Measurements from ENCODE around the gene MUC6.
"Not testable (repeated sequence)": the region's sequence is repeated elsewhere in the genome, so short reads cannot be mapped to it uniquely, and the experiment has no call there.

MUC6 gene

DNA sequence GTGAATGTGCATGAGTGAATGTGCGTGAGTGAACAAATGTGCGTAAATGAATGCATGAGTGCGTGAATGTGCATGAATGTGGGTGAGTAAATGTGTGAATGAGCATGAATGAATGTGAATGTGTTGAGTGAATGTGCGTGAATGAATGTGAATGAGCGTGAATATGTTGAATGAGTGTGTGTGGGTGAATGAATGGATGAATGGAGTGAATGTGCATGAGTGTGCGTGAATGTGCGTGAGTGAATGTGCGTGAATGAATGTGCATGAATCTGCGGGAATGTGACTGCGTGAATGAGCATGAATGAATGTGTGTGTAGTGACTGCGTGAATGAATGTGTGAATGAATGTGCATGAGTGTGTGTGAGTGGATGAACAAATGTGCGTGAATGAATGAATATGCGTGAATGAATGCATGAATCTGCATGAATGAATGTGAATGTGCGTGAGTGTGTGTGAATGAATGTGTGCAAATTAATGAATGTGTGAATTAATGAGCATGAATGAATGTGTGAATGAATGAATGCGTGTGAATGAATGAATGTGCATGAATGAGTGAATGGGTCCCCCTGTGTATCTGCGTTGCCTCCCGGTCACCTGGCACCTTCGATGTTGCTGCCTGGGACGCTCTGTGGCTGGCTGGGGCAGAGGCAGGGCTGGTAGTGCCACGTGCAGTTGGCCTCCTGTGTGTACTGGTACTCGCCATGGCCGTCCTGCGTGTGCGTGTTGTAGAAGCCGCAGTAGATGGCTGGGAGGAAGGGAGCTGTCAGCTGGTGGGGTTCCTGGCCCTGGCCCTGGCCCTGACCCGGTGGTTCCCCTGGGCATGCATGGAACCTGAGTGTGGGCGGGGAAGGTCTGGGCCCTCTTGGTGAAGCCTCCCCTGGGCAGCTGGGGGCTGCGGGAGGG, 13.4 kb downstream of the MUC6 start:
- no peak for DNase-seq

DNA sequence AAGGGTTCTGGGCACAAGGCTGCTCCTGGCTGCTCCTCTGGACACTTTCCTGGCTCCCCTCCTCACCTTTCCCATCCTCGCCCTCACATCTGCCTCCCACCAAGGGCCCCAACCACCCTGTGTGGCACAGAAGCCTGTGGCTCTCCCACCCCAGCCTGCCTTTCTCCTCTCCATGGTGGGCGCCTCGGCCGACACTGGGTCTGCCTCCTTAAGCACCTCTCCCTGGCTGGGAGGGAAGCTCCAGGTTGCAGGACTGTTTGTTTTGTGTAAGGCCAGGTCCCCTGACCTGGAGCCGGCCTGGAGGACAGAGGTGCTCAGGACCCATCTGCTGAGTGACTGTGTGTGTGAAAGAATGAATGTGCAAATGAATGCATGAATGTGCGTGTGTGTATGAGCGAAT, 14.1 kb downstream of the MUC6 start:
- DNase-seq, result no peak

DNA sequence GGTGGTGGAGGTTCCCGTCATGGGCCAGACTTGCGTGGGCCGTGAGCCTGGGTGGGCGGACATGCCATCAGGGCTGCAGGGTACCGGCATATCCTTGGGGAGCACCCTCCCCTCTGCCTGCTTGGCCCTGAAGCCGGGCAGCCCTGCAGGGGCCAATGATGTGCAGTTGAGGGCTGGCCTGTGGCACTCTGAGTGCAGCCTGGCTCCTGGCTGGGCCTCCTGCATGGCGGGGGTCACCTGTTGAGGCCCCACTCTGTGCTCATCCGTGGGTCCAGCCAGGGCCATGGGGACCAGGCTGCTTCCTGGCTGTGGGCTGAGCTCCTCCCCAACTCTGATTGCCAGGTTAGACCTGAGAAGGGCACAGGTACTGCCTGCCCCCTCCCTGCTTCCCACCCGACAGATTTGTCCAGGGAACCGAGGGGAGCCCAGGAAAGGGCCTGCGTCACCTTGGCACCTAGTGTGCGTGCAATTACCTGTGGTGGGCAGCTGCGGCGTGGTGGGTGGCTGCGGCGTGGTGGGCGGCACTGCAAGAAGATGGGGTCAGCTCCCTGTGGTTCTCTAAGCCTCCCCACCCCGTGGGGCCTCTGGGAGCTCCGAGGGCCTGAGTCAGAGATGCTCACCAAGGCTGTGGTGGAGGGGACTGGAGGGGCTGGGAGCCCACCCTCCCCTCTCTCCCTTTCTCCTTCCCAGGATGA, 16.2 kb downstream of the MUC6 start:
- no peak for DNase-seq

DNA sequence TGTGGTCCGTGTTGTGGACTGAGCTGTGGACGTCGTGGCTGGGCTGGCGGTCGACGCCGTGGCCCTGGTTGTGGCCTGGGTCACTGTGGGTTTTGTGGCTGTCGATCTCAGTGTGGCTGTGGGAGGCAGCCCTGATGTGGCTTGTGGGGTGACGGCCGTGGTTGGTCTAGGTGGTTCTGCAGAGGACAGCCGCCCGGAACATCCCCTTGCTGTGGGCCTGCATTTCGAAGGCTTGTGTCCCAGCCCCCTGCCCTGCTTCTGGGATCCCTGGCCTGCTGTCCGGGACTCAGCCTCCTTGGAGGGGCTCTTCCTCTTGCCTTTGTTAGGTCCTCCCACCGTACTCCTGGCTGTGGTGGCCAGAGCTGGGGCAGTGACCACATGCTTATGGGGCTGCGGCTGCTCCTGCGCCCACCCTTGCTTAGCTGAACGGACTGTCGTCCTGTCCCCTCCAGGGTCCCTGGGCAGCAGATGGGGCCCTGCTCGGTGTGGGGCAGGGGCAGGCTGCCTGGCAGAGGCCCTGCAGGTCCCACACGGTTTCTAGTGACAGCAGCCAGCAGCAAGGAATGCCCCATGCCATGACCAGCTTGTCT, 17.1 kb downstream of the MUC6 start:
- no peak for DNase-seq

DNA sequence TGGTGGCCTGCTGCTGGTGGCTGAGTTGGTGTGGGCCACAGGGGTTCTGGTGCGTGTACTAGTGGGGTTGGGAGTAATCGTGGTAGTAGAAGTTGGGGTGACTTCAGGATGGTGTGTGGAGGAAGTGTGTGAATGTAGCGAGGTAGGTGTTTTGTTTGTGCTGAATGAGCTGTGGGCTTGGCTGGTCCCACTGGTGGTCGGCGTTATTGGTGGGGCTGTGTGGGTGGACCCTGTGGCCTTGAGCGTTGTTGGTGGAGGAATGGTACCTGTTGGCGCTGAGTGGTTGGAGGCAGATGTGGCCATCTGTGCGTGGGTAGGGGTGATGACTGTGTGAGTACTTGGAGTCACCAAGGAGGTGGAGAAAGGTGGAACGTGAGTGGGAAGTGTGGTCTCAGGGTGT, 18.4 kb downstream of the MUC6 start:
- no peak for DNase-seq

DNA sequence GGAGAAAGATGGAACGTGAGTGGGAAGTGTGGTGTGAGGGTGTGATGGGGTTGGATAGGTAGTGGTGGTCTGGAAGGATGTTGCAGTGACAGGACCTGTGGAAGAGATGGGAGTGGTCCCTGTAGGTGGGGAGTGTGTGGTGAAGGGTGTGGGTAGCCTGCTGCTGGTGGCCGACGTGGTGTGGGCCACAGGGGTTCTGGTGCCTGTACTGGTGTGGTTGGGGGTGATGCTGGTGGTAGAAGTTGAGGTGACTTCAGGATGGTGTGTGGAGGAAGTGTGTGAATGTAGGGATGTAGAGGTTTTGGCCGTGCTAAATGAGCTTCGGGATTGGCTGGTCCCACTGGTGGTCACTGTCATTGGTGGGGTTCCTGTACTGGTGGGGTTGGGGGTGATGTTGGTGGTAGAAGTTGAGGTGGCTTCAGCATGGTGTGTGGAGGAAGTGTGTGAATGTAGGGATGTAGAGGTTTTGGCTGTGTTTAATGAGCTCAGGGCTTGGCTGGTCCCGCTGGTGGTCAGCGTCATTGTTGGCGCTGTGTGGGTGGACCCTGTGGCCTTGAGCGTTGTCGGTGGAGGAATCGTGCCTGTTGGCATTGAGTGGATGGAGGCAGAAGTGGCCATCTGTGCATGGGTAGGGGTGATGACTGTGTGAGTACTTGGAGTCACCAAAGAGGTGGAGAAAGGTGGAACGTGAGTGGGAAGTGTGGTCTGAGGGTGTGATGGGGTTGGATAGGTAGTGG, 19.1 kb downstream of the MUC6 start:
- no peak for DNase-seq

DNA sequence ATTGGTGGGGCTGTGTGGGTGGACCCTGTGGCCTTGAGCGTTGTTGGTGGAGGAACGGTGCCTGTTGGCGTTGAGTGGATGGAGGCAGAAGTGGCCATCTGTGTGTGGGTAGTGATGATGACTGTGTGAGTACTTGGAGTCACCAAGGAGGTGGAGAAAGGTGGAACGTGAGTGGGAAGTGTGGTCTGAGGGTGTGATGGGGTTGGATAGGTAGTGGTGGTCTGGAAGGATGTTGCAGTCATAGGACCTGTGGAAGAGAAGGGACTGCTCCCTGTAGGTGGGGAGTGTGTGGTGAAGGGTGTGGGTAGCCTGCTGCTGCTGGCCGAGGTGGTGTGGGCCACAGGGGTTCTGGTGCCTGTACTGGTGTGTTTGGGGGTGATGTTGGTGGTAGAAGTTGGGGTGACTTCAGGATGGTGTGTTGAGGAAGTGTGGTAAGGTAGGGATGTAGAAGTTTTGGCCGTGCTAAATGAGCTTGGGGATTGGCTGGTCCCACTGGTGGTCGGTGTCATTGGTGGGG, 19.9 kb downstream of the MUC6 start:
- not testable (repeated sequence) for DNase-seq

DNA sequence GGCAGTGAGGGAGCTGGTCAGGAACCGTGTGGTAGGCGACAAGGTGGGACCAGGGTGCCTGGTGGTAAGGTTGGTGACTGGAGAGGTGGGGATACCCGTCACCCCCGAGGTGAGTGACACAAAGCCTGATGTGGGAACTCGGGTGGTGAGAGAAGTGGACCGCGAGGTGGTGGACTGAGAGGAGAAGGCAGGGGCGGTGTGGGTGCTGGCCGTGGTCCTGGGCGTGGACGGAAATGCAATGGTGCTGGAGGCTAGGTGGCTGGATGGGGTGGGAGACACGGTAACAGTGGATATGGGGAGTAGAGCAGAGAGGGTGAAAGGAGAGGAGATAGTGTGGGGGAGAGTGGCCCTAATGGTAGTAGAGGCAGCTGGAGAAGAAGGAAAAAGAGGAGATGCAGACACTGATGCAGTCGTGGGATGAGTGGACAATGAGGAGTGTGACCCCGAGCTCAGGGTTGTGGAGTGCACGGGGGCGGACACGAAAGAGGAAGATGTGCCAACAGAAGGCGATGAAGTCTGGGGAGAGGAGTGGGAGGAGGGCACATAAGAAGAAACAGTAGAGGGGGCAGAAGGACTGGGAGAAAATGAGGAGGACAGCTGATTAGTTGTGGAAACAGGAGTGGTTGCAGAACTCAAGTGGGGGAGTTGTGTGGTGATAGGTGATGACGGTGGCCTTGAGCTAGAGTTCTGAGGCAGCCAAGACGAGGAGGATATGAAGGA, 20.5 kb downstream of the MUC6 start:
- no peak for DNase-seq

DNA sequence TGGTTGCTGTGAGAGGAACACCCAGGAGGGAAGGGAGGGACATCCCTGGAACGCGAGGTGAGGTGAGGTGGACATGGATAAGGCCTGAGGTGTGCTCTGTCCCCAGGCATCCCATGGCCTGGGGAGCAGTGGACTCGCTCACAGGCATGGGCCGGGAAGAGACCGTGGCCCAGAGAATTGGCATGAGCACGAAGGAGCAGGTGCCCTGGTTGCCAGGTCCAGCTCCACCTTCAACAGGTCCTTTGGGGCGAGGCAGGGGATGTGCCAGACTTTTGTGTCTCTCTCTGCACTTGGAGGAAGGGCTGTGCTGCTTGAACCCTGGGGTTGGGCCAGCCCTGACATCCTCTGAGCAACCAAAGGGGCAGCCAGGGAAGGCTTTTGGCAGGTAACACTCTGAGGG, 21.5 kb downstream of the MUC6 start:
- DNase-seq, result no peak

DNA sequence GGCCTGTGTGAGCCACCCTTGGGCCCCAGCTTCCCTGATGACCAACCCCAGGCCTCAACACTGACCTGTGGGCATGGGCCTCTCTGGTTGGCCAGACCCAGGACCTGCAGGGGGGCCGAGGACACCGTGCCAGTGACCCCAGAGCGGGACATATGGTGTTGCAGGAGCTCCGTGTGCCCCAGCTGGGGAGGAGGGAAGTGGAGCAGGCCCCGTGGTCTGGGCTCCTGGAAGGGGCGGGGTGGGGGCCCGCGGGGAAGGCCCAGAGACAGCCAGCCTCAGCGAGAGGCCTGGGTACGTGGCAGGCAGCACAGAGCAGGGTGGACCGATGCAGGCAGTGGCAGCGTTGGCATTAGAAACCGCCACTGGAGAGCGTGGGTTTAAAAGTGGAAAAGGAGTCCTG, 22.2 kb downstream of the MUC6 start:
- DNase-seq, result no peak

DNA sequence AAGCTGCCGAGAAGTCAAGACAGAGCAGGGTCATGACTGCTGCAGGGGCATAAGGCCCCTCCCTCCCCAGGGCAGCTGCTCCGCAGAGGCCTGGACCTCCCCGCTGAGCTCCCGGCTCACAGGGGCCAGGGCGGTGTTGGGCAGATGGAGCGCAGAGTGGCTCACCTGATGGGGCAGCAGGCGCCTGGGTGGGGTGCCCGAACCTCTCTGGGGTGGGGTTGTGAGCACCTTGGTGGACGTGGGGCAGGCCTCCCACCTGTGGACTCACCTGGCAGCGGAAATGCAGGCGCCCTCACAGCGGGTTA, 22.9 kb downstream of the MUC6 start:
- no peak for DNase-seq

DNA sequence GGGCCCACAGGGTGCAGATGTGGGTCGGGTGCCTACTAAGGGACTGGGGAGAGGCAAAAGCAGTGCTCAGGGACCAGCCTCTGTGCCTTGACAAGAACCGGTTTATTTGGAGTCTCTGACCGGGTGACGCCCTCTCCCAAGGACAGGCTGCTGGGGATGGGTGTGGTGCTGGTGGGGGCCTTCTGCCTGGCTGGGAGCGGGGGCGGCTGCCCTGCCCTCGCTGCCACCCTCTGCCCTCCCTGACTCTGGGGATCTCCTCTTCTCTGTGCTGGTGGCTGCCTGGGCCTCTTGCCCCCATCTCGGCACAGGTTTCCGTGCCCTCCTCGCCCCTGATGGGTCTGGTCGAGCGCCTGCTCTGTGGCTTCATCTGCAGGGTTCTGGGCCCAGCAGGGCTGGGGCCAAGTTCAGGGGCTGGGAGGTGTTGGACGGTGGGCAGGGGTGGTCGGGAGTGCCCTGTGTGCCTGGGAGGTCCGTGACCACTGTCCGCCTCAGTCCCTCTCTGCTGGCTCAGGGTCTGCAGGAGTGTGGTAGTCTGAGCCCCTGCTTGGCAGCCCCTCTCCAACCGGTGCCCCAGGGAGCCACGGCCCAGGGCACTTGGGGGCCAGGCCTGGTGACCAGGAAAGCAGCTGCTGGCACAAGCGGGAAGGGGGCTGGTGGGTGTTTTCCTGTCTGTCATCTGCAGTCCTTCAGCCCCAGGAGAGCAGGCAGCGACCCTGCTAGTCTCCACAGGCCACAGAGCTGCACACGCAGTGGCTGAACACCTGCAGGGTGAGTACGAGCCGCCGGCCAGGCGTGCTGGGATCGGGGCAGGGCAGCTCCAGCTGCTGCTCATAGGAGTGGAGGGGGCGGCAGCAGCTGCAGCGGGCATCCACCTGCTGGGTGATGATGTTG, 23.5 kb downstream of the MUC6 start:
- DNase-seq, result no peak

DNA sequence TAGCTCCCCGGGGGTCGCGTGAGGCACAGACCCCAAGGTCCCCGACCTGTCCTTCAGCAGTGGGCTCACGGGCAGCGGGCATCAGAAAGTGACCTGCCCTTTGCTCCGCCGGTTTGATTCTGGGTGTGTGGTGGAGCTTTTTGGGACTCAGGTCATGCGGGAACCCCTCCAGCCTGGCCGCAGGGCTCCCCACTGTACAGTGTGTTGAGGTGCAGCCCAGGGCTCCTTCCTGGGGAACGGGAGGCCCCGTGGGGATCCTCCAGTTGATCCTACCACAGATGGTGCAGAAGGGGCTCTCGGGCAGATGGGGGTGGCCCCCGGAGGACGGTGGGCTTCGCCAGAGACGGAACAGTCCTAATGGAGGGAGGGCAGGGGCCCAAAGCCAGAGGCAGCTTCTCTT, 24.2 kb downstream of the MUC6 start:
- no peak for DNase-seq

DNA sequence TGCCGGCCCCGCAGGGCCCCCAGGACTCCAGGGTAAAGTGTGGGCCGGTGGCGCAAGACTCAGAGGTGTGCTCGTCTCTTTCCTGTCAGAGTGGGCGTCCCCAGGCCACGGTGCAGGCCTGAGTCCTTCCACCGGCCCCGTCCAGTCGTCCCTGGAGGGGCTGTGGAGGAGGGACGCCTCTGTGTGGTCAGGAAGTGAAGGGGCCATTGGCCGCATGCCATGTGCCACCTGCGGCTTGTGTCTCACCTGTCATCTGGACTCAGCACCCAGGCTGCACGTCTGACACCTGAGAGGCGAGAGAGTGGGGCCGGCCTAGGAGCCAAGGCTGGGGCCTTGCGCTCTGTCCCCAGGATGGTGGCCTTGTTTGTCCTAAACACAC, 25.2 kb downstream of the MUC6 start:
- DNase-seq, result no peak

DNA sequence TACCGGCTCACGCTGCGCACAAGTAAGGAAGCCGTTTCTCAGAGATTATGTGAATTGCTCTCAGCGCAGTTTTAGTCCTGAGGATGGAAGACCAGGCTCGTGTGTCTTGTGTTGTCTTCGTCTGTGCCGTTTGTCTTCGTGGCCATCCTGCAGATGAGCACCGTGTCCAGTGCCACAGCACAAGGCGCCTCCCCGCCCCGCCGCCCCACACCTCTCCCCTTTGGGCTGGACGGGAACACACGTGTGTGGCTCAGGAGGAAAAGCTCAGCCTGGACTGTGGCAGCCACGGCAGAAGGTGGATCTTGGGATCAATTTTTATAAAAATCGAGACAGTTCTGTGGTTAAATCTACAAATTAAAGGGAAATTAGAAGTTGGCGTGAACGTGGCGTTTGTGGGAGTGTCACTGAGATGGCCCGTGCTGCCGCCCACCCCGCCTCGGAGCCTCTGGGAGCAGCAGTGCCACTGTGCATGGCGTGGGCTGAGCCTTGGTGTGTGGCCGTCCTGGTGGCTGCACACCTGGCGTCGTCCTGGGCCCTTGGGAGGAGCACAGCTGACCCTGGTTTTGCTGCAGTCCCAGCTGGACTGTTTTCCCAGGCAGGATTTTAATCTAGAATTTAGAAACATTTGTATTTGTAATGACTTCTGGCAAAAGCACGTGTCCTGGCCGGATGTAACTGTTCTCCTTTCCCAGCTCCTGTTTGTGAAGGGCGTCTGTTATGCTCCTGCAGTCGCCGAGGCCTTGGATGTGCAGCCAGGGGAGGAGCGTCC, 25.8 kb downstream of the MUC6 start:
- DNase-seq, result no peak

DNA sequence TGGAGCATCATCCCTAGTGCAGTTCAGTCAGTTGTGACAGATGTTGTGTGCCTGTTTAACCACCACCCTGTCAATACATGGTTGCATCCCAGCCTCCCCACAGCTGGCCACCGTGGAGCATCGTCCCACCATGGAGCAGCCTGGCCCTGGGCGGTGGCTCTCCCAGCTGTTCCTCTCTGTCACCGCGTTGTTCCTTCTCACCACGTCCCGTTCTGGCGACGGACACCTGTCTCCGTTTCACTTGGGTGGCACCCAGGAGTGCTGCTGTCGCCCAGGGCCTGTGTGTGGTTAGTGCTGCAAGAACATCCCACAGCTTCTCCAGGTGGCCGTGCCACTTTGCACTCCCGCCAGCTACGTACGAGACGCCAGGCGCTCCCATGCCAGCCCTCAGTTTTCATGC, 26.5 kb downstream of the MUC6 start:
- no peak for DNase-seq

DNA sequence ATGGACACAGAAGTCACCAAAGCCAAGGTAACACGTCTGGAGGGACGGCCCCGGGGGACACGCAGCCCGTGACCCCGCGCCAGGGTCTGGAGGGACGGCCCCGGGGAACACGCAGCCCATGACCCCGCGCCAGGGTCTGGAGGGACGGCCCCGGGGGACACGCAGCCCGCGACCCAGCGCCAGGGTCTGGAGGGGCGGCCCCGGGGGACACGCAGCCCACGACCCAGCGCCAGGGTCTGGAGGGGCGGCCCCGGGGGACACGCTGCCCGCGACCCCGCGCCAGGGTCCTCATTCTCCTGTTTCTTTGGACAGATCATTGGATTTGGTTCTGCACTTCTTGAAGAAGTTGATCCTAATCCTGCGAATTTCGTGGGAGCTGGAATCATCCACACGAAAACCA, 27.1 kb downstream of the MUC6 start:
- DNase-seq, result no peak

DNA sequence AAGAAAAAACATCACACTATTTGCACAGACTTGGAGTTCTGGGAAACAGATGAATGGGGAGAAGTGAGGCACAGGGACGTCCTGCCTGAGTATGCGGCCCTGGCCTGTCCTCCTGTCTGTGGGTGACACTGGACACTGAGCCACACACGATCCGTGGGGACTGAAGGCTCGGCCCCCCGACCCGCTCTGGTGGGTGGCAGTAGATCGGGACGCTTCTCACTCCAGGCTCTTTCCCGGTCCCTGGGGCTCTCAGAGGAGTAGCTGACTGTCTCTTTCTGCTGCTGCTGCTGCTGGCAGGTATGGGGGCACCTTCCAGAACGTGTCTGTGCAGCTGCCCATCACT, 27.7 kb downstream of the MUC6 start:
- DNase-seq, result no peak

DNA sequence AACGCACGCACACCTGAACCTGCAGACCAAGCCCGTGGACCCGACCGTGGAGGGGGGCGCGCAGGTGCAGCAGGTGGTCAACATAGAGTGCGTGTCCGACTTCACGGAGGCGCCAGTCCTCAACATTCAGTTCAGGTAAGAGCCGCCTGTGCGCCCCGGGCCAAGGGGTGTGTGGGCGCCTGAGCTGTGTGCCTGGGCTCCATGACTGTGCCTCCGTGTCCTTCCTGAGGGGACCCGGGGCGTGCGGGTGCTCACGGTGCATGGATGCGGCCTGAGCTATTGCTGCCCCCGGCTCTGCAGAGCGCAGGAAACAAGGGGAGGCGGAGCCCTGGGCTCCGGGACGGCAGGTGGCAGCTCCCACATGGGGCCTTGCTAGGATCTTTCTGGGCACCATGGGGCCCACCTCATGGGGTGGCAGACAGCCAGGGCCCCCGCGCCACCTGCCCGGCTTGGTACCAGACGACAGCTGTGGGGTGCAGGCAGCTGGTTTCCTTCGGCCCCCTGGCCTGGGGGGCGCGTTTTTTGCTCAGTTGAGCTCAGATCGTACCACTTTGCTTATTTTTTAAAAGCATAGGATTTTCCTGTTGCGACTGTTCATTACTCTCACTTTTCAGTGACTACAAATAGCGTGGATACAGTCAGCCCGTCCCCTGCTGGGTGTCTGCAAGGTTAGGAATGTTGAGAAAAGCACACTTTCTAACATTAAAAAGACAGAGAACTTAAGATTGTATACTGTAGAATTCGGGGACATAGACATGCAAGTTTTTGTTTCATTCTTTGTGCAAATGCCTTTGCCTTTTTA, 28.3 kb downstream of the MUC6 start:
- no peak for DNase-seq

DNA sequence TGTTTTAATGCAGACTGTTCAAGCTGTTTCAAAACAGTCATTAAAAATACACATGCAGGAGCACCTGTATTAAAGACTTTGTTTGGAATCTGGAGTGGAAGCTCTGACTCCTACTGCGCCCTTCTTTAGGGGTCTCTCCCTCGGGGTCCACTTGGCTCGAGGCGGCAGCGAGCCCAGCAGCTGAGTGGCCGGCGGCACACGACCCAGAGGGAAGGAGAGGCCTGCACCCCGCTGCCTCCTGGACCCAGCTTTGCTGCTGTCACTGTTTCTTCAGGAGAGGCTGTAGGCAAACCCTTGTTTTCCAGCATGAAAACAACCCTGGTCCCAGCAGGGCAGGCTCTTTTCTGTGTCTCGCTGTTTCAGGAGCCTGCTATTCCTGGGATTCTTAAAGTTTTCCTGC, 29.2 kb downstream of the MUC6 start:
- DNase-seq, result no peak
